ENCODE data around the gene GABRG3. TPM values are rescaled to one million over a fixed set of nuclear protein-coding genes. Genes with fewer than 3 reads are reported as not detected.

GABRG3 gene
- total RNA-seq, 2 experiments from 2014 or later = not detected

GRCh38 chr15:27232876-27233275, 261.9 kb downstream of the GABRG3 start:
- intact Hi-C loops (cut with DNase I, micrococcal nuclease) = no loop called here
- no peaks in the 10 kb centered on the region for H3K4me1 ChIP-seq (ENCODE audit: insufficient read depth, low read length)
- H3K4me3 ChIP-seq (ENCODE audit: low read length) = no peak overlapping the region
- H3K27ac Mint-ChIP-seq = no peak overlapping the region
- CTCF ChIA-PET = no interaction called here
- no peak for TF ChIP-seq CTCF (IDR thresholded peaks at IDR 0.05)
- H3K27me3 Mint-ChIP-seq = no peaks in the 10 kb centered on the region
- peaks cover 0 to 13% of the 10 kb centered on the region in 2 experiments for H3K9me3 ChIP-seq (ENCODE audit: control insufficient read depth in 1 of 2, insufficient read depth in 1 of 2, low read length in 2 of 2)
- peaks cover 2% of the 10 kb centered on the region for H3K9me3 Mint-ChIP-seq
- H3K4me3 Mint-ChIP-seq = no peak overlapping the region
- H3K36me3 Mint-ChIP-seq (ENCODE audit: low read depth) = no peaks in the 10 kb centered on the region
- DNase-seq (no peak), ATAC-seq (ENCODE audit: poor library complexity) (no peak)
- no peaks in the 10 kb centered on the region for H3K36me3 ChIP-seq (ENCODE audit: insufficient read depth, low read length)
- no peaks in the 10 kb centered on the region for H3K27me3 ChIP-seq (ENCODE audit: control insufficient read depth in 1 of 2, insufficient read depth in 2 of 2, low read length in 2 of 2)
- POLR2A ChIA-PET = no interaction called here
- no peak overlapping the region for H3K27ac ChIP-seq (ENCODE audit: low read depth in 1 of 2, low read length in 2 of 2)
- H3K4me1 Mint-ChIP-seq (ENCODE audit: low read depth) = no peaks in the 10 kb centered on the region

GRCh38 chr15:27234593-27234992, 263.6 kb downstream of the GABRG3 start:
- no peaks in the 10 kb centered on the region for H3K36me3 Mint-ChIP-seq (ENCODE audit: low read depth)

GRCh38 chr15:27235161-27235560, 264.2 kb downstream of the GABRG3 start:
- intact Hi-C loops (cut with DNase I, micrococcal nuclease) = no loop called here
- H3K4me3 Mint-ChIP-seq = no peak overlapping the region
- CTCF ChIA-PET = no interaction called here

More at GRCh38 chr15:27234593-27234992, 263.6 kb downstream of the GABRG3 start:
- DNase-seq = no peak
- H3K36me3 ChIP-seq (ENCODE audit: insufficient read depth, low read length) = no peaks in the 10 kb centered on the region
- Mint-ChIP-seq H3K9me3 (peaks cover 2% of the 10 kb centered on the region), H3K27me3 (no peaks in the 10 kb centered on the region), H3K27ac (no peak overlapping the region), H3K4me3 (no peak overlapping the region), H3K4me1 (ENCODE audit: low read depth) (no peaks in the 10 kb centered on the region)
- H3K27me3 ChIP-seq (ENCODE audit: control insufficient read depth in 1 of 2, insufficient read depth in 2 of 2, low read length in 2 of 2) = no peaks in the 10 kb centered on the region
- ChIA-PET POLR2A (no interaction called here), CTCF (no interaction called here)
- no peak overlapping the region for H3K27ac ChIP-seq (ENCODE audit: low read depth in 1 of 2, low read length in 2 of 2)
- H3K4me1 ChIP-seq (ENCODE audit: insufficient read depth, low read length) = no peaks in the 10 kb centered on the region
- H3K4me3 ChIP-seq (ENCODE audit: low read length) = no peak overlapping the region
- no peak for ATAC-seq (ENCODE audit: poor library complexity)
- no peak for TF ChIP-seq CTCF (IDR thresholded peaks at IDR 0.05)
- H3K9me3 ChIP-seq (ENCODE audit: control insufficient read depth in 1 of 2, insufficient read depth in 1 of 2, low read length in 2 of 2) = peaks cover 0 to 14% of the 10 kb centered on the region in 2 experiments
- intact Hi-C loops (cut with DNase I, micrococcal nuclease) = no loop called here

More at GRCh38 chr15:27235161-27235560, 264.2 kb downstream of the GABRG3 start:
- ATAC-seq (ENCODE audit: poor library complexity) = no peak
- H3K9me3 Mint-ChIP-seq = no peaks in the 10 kb centered on the region
- Histone ChIP-seq H3K9me3 (ENCODE audit: control insufficient read depth in 1 of 2, insufficient read depth in 1 of 2, low read length in 2 of 2) (peaks cover 0 to 14% of the 10 kb centered on the region in 2 experiments), H3K4me1 (ENCODE audit: insufficient read depth, low read length) (no peaks in the 10 kb centered on the region), H3K27ac (ENCODE audit: low read depth in 1 of 2, low read length in 2 of 2) (no peak overlapping the region), H3K4me3 (ENCODE audit: low read length) (no peak overlapping the region), H3K36me3 (ENCODE audit: insufficient read depth, low read length) (no peaks in the 10 kb centered on the region), H3K27me3 (ENCODE audit: control insufficient read depth in 1 of 2, insufficient read depth in 2 of 2, low read length in 2 of 2) (no peaks in the 10 kb centered on the region)
- POLR2A ChIA-PET = no interaction called here
- no peak for DNase-seq
- TF ChIP-seq CTCF (IDR thresholded peaks at IDR 0.05) = no peak
- H3K27ac Mint-ChIP-seq = no peak overlapping the region
- H3K4me1 Mint-ChIP-seq (ENCODE audit: low read depth) = no peaks in the 10 kb centered on the region
- H3K36me3 Mint-ChIP-seq (ENCODE audit: low read depth) = no peaks in the 10 kb centered on the region
- H3K27me3 Mint-ChIP-seq = no peaks in the 10 kb centered on the region

All from CD4-positive, alpha-beta T cell (primary cell).